Right cardiac atrium (tissue), 5 donors: ENCODE data around the gene TAF8. TPM values are rescaled to one million over a fixed set of nuclear protein-coding genes. Genes with fewer than 3 reads are reported as not detected.
"Not testable (repeated sequence)": the region's sequence is repeated elsewhere in the genome, so short reads cannot be mapped to it uniquely, and the experiment has no call there.

ENCODE experiments used
- ATAC-seq, 2 donors: fragments of 200-7000 bp; cut with Tn5 transposase; one replicate each; pipeline versions ENCODE4 v1.8.0 to v1.9.1; 2020; ENCODE audit warnings: moderate library complexity in 2 of 2, mild to moderate bottlenecking in 1 of 2
- DNase-seq, 3 donors: peaks; one replicate each; pipeline ENCODE4 v3.0.0-alpha.2; 2020
- H3K27ac ChIP-seq: one replicate; pipeline ENCODE4 v1.5.1; 2013; ENCODE audit warnings: mild to moderate bottlenecking, low read length, control low read depth, moderate library complexity
- H3K27me3 ChIP-seq: one replicate; pipeline ENCODE4 v1.6.1; 2013; ENCODE audit not compliant: control insufficient read depth, insufficient read depth
- H3K4me1 ChIP-seq: one replicate; pipeline ENCODE4 v1.6.1; 2013; ENCODE audit warnings: low read length; ENCODE audit not compliant: control insufficient read depth, insufficient read depth
- H3K4me3 ChIP-seq: one replicate; pipeline ENCODE4 v1.5.1; 2013; ENCODE audit warnings: low read length, control low read depth
- H3K9me3 ChIP-seq: one replicate; pipeline ENCODE4 v1.6.1; 2013; ENCODE audit warnings: low read length; ENCODE audit not compliant: control insufficient read depth
- WGBS: extraction: QIAGEN DNeasy Blood & Tissue Kit; methylation state at CpG from one replicate; pipeline ENCODE4 v1.1.7; 2013; 5-methylcytosine and 5-hydroxymethylcytosine counted together
- intact Hi-C, 4 donors: fragments of 100-400 bp; cut with DNase I; formaldehyde crosslinking; loops; one replicate each; pipeline versions ENCODE4 v1.11.0 to v1.14.0; 2022 to 2023
- polyA plus RNA-seq: library from polyadenylated mRNA; stranded (reverse); fragments of 200-250 nt; gene quantifications from one replicate; pipeline ENCODE4 v1.2.3, GENCODE V29; 2013
- total RNA-seq, 4 donors: library from RNA; stranded (reverse); fragmentation: NEBNext Ultra II Directional; extraction: Animal tissue kit (Norgen Biotek cat#: 25700); gene quantifications; one replicate each; pipeline ENCODE4 v1.2.1, GENCODE V29; 2021
- donor health status: healthy with polysubstance abuse.
- donor health status: DM: no; HTN: yes; CAD: no.
- donor health status: DM: no; HTN: no; CAD: no.
- donor health status: DM: no; HTN: yes; CAD: no; lungs with severe emphysema.
- donor health status: DM: yes; HTN: yes; CAD: no.

Gene TAF8
- total and polyA plus RNA-seq, 5 donors, result 21.6 to 29.6 (median 25.9) TPM

DNA sequence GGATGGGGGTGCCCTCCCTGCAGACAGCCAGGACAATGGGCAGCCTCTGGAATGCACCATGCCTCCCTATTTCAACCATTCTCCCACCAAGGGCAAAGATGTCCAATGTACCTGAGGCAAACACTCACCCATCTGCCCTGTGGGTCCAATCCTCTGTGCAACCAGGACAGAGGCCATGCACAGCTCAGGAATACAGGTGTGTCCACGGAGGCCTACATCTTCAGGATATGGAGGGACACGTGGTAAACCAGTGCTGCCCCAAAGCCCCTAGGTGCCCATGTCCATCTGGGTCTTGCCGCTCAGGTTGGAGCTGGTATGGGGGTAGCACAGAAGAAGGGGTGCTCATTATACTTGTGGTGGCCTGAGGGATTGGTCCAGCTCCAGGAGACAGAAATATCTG is 20.4 kb upstream of the TAF8 start:
- intact Hi-C loops, result no loop called here
- WGBS, result 92% methylated on average over 3 of the region's 3 CpGs
- Histone ChIP-seq H3K27ac (no peak overlapping the region), H3K27me3 (no peaks in the 10 kb centered on the region), H3K9me3 (no peaks in the 10 kb centered on the region), H3K4me1 (peaks cover 12% of the 10 kb centered on the region), H3K4me3 (no peak overlapping the region)
- no peak for ATAC-seq
- DNase-seq, result peak in 1 of 3 donors; percentile 26

DNA sequence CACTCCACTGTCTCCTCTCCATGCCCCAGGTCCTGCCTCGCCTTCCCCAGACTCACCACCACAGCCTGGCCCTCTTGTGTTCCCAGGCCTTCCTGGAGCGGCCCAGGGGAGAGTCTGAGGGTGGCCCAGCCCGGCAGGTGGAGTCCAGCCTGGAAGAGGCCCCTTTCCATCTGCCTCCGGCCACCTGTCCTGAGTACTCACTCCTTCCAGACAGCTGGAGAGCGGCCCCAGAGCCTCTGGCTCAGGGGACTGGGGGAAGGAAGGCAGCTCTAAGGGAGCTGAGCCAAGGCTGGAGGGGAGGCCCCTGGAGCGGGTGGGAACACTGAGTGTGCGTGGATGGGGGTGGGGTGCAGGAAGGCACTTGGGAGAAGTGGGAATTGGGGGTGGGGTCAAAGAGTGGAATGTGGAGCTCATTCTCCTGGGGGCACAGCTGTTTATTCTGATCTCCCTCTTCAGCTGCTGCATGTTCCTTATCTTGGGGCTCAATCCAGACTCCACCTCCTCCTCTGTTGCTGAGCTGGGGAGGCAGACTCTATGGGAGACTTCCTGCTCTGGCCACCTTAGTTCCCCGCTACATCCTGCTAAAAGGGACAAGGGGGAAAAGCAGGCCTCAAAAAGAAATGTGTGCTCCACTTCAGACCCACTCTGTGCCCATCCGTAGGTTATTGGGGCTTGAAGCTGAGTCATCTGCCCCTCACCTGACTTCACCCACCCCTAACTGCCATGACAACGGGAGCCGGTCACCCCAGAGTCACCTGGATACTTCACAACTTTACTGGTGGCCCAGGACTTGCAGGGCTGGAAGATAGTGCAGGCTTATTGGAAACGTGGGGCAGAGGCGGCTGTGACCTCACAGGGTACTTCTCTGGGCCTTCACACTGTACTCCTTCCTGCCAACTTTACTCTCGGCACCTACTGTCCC is 19.5 kb upstream of the TAF8 start:
- DNase-seq, result peak in 2 of 3 donors; percentile 75 to 76
- 42% methylated on average over 14 of the region's 14 CpGs for WGBS

DNA sequence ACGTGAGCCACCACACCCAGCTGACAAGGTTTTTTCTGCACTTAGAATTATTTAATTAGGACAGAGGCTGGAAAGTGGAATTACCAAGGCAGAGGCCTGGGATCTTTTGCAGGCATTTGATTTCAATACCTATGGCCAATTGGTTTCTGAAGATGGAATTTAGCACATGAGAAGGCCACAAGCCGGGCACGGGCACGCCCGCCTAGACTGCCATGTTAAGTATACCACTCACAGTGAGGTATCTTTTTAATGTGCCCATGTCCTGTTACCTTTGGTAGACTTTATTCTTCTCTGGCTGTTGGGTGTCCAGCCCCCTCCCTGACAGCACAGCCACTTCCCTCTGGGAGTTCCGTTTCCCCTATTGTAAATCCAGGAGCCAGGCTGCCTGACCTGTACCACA is 18.0 kb upstream of the TAF8 start:
- intact Hi-C loops, result no loop called here
- no peak for ATAC-seq
- Histone ChIP-seq H3K9me3 (no peaks in the 10 kb centered on the region), H3K27ac (no peak overlapping the region), H3K4me1 (peaks cover 14% of the 10 kb centered on the region), H3K4me3 (no peak overlapping the region), H3K27me3 (no peaks in the 10 kb centered on the region)
- 87% methylated on average over 6 of the region's 6 CpGs for WGBS
- DNase-seq, result peak in 1 of 3 donors; percentile 33

More for the DNA sequence above, 19.5 kb upstream of the TAF8 start:
- Histone ChIP-seq H3K4me3 (no peak overlapping the region), H3K27me3 (no peaks in the 10 kb centered on the region), H3K27ac (peak overlapping the region; percentile 19), H3K4me1 (peaks cover 14% of the 10 kb centered on the region), H3K9me3 (no peaks in the 10 kb centered on the region)
- peak; percentile 58 to 67 for ATAC-seq
- intact Hi-C loops, result no loop called here

DNA sequence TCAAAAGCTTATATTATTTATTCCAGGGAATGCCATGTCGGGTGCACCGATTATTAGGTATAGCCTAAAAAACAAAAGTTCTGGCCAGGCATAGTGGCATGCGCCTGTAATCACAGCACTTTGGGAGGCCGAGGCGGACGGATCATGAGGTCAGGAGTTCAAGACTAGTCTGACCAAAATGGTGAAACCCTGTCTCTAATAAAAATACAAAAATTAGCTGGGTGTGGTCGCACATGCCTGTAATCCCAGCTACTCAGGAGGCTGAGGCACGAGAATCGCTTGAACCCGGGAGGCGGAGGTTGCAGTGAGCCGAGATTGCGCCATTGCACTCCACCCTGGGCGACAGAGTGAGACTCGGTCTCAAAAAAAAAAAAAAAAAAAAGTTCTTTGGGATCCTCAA is 12.7 kb upstream of the TAF8 start:
- H3K9me3 ChIP-seq, H3K4me1 ChIP-seq, intact Hi-C loops, ATAC-seq, H3K4me3 ChIP-seq, H3K27me3 ChIP-seq, H3K27ac ChIP-seq: not testable (repeated sequence)
- WGBS, result 94% methylated on average over 15 of the region's 15 CpGs
- DNase-seq, result peak in 1 of 3 donors; percentile 7

DNA sequence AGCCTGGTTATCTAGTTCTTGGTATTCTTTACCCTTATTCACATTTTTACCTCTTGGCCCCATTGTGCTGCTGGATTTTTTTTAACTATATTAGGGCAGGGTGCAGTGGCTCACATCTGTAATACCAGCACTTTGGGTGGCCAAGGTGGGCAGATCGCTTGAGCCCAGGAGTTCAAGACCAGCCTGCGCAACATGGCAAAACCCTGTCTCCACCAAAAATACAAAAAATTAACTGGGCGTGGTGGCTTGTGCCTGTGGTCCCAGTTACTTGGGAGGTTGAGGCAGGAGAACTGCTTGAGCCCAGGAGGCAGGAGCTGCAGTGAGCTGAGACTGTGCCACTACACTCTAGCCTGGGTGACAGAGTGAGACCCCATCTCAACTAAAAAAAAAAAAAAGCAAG is 12.2 kb upstream of the TAF8 start:
- intact Hi-C loops, result no loop called here
- H3K27ac ChIP-seq, result no peak overlapping the region
- H3K27me3 ChIP-seq, result no peaks in the 10 kb centered on the region
- 96% methylated on average over 3 of the region's 3 CpGs for WGBS
- no peak for DNase-seq
- H3K4me3 ChIP-seq, result no peak overlapping the region
- H3K9me3 ChIP-seq, result no peaks in the 10 kb centered on the region
- peaks cover 5% of the 10 kb centered on the region for H3K4me1 ChIP-seq
- no peak for ATAC-seq

DNA sequence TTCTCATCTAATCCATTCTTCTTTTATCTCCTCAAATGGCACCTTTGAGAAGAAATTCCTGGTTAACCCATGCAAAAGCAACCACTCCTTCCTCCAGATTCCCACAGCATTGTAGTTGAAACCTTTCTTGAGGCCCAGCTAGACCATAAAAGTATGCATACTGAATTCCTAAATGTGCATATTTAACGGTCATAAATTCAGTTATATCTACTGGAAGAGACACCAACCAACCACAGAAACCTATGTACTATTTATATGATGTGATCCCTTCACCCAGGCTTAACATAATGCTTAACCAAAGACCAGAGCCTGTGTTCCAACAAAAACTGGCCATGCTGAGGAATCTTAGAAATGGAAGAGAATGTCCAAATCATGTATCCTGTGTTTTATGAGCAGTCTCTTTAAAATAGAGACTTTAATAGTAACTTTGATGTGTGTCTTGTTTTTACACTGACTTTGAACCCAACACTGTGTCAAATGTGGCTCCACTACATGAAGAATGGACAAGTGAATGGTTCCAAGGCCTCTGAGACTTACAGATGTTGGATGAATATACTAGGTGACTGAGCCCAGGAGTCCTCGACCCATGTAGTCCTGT is 11.4 kb upstream of the TAF8 start:
- H3K27me3 ChIP-seq, result no peaks in the 10 kb centered on the region
- DNase-seq (no peak), ATAC-seq (no peak)
- WGBS, result 70% methylated on average over 2 of the region's 2 CpGs
- H3K4me1 ChIP-seq, result peaks cover 5% of the 10 kb centered on the region
- no peak overlapping the region for H3K4me3 ChIP-seq
- intact Hi-C loops, result no loop called here
- H3K27ac ChIP-seq, result no peak overlapping the region
- no peaks in the 10 kb centered on the region for H3K9me3 ChIP-seq

DNA sequence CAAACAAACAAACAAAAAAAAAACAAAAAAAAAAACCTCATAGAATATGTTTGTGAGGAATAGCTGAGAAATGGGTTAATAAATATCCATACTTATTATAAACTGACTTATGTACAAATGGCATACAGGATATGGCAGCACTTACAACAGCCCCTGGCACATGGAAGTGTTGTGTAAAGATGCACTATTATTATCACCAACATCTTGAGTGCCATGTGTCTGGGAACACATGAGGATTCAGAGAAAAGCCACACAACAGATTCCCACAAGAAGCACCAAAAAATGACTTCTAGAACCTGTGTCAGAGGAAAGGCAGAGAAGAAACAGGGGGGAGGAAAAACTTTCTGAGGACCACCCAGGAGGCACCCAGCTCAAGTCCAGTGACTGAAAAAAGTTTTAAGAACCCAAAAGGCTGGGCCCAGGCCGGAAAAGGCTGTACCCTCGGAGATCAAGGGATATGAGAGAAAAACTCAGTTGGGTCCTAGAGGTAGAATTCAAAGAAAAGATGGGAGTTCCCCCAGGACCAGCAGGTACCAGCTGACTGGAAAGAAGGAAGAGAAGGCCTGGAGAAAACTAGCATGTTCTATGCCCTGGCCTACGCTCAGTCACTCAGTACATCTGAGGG is 9.4 kb upstream of the TAF8 start:
- intact Hi-C loops, result loop anchor here in 2 of 4 donors (5.0 kb wide), 3 partner anchors 99 to 259 kb away; partner anchors contain the start of genes CCND3 (in 1 of the 2) and PRICKLE4 (in 1 of the 2)
- H3K27ac ChIP-seq, result peak overlapping the region; percentile 25
- WGBS, result 69% methylated on average over 3 of the region's 3 CpGs
- DNase-seq (no peak), ATAC-seq (no peak)
- H3K27me3 ChIP-seq, result no peaks in the 10 kb centered on the region
- peaks cover 6% of the 10 kb centered on the region for H3K4me1 ChIP-seq
- H3K9me3 ChIP-seq, result no peaks in the 10 kb centered on the region
- H3K4me3 ChIP-seq, result no peak overlapping the region

DNA sequence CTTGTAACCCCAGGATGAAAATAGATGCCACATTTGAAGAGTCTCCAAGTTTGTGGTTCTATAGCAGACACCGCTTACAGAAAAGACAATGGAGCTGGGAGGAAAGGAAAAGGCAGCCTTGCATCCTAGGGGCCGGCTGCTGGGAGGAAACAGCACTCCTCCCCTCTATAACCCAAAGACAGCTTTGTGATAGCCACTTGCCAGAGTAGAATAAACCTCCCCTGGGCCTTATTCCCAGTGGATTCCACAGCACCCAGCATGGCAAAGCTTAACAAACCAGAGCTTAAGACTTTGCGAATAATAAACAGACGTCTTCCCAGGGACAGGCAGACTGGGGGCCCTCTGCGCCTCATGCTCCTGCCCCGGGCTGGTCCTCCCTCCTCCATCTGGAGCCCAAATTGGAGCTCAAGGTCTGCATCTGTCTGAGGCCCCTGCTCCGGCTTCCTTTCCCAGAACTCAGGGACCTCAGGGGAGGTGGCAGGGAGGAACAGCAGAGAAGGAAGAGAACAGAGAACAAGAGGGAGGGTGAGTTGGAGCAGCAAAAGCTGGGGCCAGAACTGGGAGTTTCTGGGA is 8.8 kb upstream of the TAF8 start:
- Histone ChIP-seq H3K27me3 (no peaks in the 10 kb centered on the region), H3K27ac (peak overlapping the region; percentile 25), H3K9me3 (no peaks in the 10 kb centered on the region), H3K4me1 (peaks cover 11% of the 10 kb centered on the region), H3K4me3 (no peak overlapping the region)
- peak in 1 of 2 donors; percentile 36 for ATAC-seq
- intact Hi-C loops, result loop anchor here in 2 of 4 donors (5.0 kb wide), 3 partner anchors 99 to 259 kb away; partner anchors contain the start of genes CCND3 (in 1 of the 2) and PRICKLE4 (in 1 of the 2)
- 43% methylated on average over 7 of the region's 7 CpGs for WGBS
- DNase-seq, result peak in 2 of 3 donors; percentile 64 to 77

DNA sequence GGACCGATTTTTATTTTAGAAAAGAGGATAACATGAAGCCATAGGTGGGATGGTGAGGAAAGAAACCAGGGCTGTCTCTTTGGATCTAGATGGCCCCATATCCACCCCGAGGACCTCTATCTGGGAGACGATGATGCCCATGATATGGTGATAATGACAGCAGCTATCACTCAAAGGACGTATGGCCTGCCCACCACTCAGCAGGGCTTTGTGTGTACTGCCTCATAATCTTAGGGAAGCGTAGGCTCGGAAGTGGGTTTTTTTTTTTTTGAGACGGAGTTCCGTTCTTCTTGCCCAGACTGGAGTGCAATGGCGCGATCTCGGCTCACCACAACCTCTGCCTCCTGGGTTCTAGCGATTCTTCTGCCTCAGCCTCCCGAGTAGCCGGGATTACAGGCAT is 8.2 kb upstream of the TAF8 start:
- H3K27me3 ChIP-seq, result no peaks in the 10 kb centered on the region
- ATAC-seq (no peak), DNase-seq (no peak)
- intact Hi-C loops, result loop anchor here in 2 of 4 donors (5.0 kb wide), 3 partner anchors 100 to 260 kb away; partner anchors contain the start of genes CCND3 (in 1 of the 2) and PRICKLE4 (in 1 of the 2)
- 66% methylated on average over 14 of the region's 14 CpGs for WGBS
- no peaks in the 10 kb centered on the region for H3K9me3 ChIP-seq
- H3K27ac ChIP-seq, result no peak overlapping the region
- no peak overlapping the region for H3K4me3 ChIP-seq
- H3K4me1 ChIP-seq, result peaks cover 11% of the 10 kb centered on the region

DNA sequence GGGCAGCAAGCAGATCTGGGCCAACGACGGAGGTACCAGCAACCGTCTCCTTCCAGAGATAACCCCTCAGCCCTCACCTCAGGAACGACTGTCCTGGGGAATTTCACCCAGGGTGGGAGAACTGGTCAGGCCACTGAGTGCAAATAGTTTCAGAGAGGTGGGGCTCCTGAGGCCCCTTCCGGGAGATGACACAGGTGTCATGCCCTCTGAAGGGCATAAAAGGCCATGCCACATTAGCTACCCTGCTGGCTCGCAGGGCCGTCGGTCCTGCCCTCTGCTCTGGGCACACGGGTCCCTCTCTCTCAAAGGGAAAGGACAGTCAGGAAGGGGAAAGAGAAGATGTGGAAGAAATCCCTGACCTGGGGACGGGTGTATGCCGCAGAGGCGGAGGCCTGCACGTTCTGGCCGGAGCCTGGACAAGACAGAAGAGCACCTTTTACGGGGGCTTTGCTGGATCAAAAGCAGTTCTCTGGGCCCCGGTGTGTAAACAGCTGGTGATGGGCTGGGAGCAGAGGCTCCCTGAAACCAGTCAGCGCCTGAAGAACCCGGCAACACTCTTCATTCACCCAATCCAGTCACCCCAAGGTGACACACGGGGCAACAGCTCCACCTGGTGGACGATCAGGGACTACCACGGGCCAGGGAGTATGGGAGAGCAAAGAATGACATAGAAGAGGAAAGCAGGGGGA is 6.4 kb upstream of the TAF8 start:
- ATAC-seq (peak; percentile 70 to 74), DNase-seq (peak; percentile 85 to 94 (median 93))
- intact Hi-C loops, result loop anchor here (2.0 to 5.0 kb wide), 7 partner anchors 102 to 265 kb away; partner anchors contain the start of genes CCND3 (in 1 of the 4), FRS3 (in 1 of the 4), PRICKLE4 (in 1 of the 4) and TOMM6 (in 1 of the 4)
- peaks cover 11% of the 10 kb centered on the region for H3K4me1 ChIP-seq
- H3K9me3 ChIP-seq, result no peaks in the 10 kb centered on the region
- H3K27ac ChIP-seq, result peak overlapping the region; percentile 38
- no peak overlapping the region for H3K4me3 ChIP-seq
- WGBS, result 42% methylated on average over 21 of the region's 21 CpGs
- H3K27me3 ChIP-seq, result no peaks in the 10 kb centered on the region
